WTC11 (cell line): Measurements from ENCODE around the gene CNTN5. TPM values are rescaled to one million over a fixed set of nuclear protein-coding genes. Genes with fewer than 3 reads are reported as not detected.

Source experiments
- ATAC-seq: fragments of 200-7000 bp; cut with Tn5 transposase; 2 replicates; pipeline ENCODE4 v1.10.0; 2021; ENCODE audit warnings: mild to moderate bottlenecking, moderate library complexity
- CTCF ChIA-PET: fragments of 300-600 bp; sonication (Branson Sonifier 250); formaldehyde crosslinking; loops from one replicate; lab custom pipeline; 2021; ENCODE audit warnings: antibody characterized with exemption; lab: Charles Lee
- POLR2A ChIA-PET: fragments of 350-600 bp; sonication (Branson Sonifier 250); formaldehyde crosslinking; loops from one replicate; lab custom pipeline; 2021; ENCODE audit warnings: antibody characterized with exemption; lab: Charles Lee
- DNase-seq: peaks from one replicate; pipeline ENCODE4 v3.0.0; 2021; ENCODE audit warnings: low spot score
- H3K27ac Mint-ChIP-seq: 2 replicates; pipeline ENCODE4 v1.8.0; 2021; ENCODE audit warnings: mixed read lengths
- H3K27me3 Mint-ChIP-seq: 2 replicates; pipeline ENCODE4 v1.8.0; 2021; ENCODE audit warnings: low read depth, mild to moderate bottlenecking, moderate library complexity, mixed read lengths
- H3K36me3 Mint-ChIP-seq: 2 replicates; pipeline ENCODE4 v1.8.0; 2021; ENCODE audit warnings: mixed read lengths
- H3K4me1 Mint-ChIP-seq: 2 replicates; pipeline ENCODE4 v1.8.0; 2022; ENCODE audit warnings: mixed read lengths
- H3K4me3 Mint-ChIP-seq: 2 replicates; pipeline ENCODE4 v1.8.0; 2021; ENCODE audit warnings: mild to moderate bottlenecking, moderate library complexity, mixed read lengths
- H3K9me3 Mint-ChIP-seq: 2 replicates; pipeline ENCODE4 v1.8.0; 2021; ENCODE audit warnings: mixed read lengths
- ARID4B ChIP-seq: sonication (generic); formaldehyde crosslinking; IDR thresholded peaks from 2 replicates; pipeline ENCODE4 v1.8.0; 2023; ENCODE audit warnings: missing genetic modification reagents, mild to moderate bottlenecking, borderline replicate concordance
- CBFB ChIP-seq: sonication (generic); formaldehyde crosslinking; IDR thresholded peaks from 2 replicates; pipeline ENCODE4 v1.8.1; 2022; ENCODE audit warnings: mild to moderate bottlenecking, low read depth, missing genetic modification reagents
- CREM ChIP-seq: sonication (generic); formaldehyde crosslinking; IDR thresholded peaks from 2 replicates; pipeline ENCODE4 v1.8.1; 2022; ENCODE audit warnings: mild to moderate bottlenecking, missing genetic modification reagents, moderate library complexity
- FOXP1 ChIP-seq: sonication (generic); formaldehyde crosslinking; IDR thresholded peaks from 2 replicates; pipeline ENCODE4 v1.8.0; 2022; ENCODE audit warnings: missing genetic modification reagents, mild to moderate bottlenecking, moderate library complexity, borderline replicate concordance
- GTF2I ChIP-seq: fragments of 250-450 bp; sonication (Bioruptor Pico); conservative IDR thresholded peaks from 2 replicates; pipeline ENCODE4 v1.4.0; 2021; ENCODE audit warnings: mild to moderate bottlenecking
- MXD4 ChIP-seq: fragments of 250-450 bp; sonication (Bioruptor Pico); IDR thresholded peaks from 2 replicates; pipeline ENCODE4 v1.8.0; 2021; ENCODE audit warnings: mild to moderate bottlenecking, moderate library complexity, borderline replicate concordance
- PRRX2 ChIP-seq: fragments of 250-450 bp; sonication (Bioruptor Pico); IDR thresholded peaks from 2 replicates; pipeline ENCODE4 v1.8.0; 2021; ENCODE audit warnings: mild to moderate bottlenecking
- RORB ChIP-seq: fragments of 250-450 bp; sonication (Bioruptor Pico); IDR thresholded peaks from 2 replicates; pipeline ENCODE4 v1.9.0; 2021; ENCODE audit warnings: mild to moderate bottlenecking
- SMAD3 ChIP-seq: sonication (generic); formaldehyde crosslinking; IDR thresholded peaks from 2 replicates; pipeline ENCODE4 v1.8.0; 2022; ENCODE audit warnings: missing genetic modification reagents, mild to moderate bottlenecking, borderline replicate concordance
- SMAD4 ChIP-seq: sonication (generic); formaldehyde crosslinking; IDR thresholded peaks from 2 replicates; pipeline ENCODE4 v1.8.0; 2022; ENCODE audit warnings: mild to moderate bottlenecking, missing genetic modification reagents
- USF2 ChIP-seq: sonication (generic); formaldehyde crosslinking; IDR thresholded peaks from 2 replicates; pipeline ENCODE4 v1.8.1; 2023; ENCODE audit warnings: mild to moderate bottlenecking, missing genetic modification reagents, moderate library complexity
- ZBTB43 ChIP-seq: sonication (generic); formaldehyde crosslinking; IDR thresholded peaks from 2 replicates; pipeline ENCODE4 v1.8.1; 2023; ENCODE audit warnings: mild to moderate bottlenecking, missing genetic modification reagents
- ZMAT4 ChIP-seq: fragments of 250-450 bp; sonication (Bioruptor Pico); IDR thresholded peaks from 2 replicates; pipeline ENCODE4 v1.9.0; 2021; ENCODE audit warnings: mild to moderate bottlenecking
- ZNF423 ChIP-seq: fragments of 250-450 bp; sonication (Bioruptor Pico); IDR thresholded peaks from 2 replicates; pipeline ENCODE4 v2.1.2; 2022; ENCODE audit warnings: mild to moderate bottlenecking, moderate library complexity
- total RNA-seq: library from RNA; stranded (reverse); gene quantifications from 3 replicates; pipeline ENCODE4 v1.2.3, GENCODE V29; 2021
- TF ChIP-seq, protein P1 (sequence below): sonication (generic); formaldehyde crosslinking; IDR thresholded peaks from 2 replicates; pipeline ENCODE4 v1.8.1; 2023; ENCODE audit warnings: mild to moderate bottlenecking, missing genetic modification reagents, borderline replicate concordance
- TF ChIP-seq, protein P2 (sequence below): fragments of 250-450 bp; sonication (Bioruptor Pico); IDR thresholded peaks from 2 replicates; pipeline ENCODE4 v2.1.2; 2022; ENCODE audit warnings: mild to moderate bottlenecking, moderate library complexity
- TF ChIP-seq, protein P3 (sequence below): fragments of 250-450 bp; sonication (Bioruptor Pico); IDR thresholded peaks from 2 replicates; pipeline ENCODE4 v1.8.0; 2021; ENCODE audit warnings: mild to moderate bottlenecking

Gene CNTN5
- total RNA-seq, 1 experiment from 2014 or later: 0.07 TPM

GRCh38 chr11:99066618-99067317 is 46.0 kb downstream of the CNTN5 start:
- no peak overlapping the region for H3K4me3 Mint-ChIP-seq
- POLR2A ChIA-PET: no interaction called here

GRCh38 chr11:99068832-99069231 is 48.1 kb downstream of the CNTN5 start:
- Mint-ChIP-seq H3K27ac (no peak overlapping the region), H3K27me3 (no peaks in the 10 kb centered on the region), H3K4me3 (no peak overlapping the region), H3K9me3 (0 out of 2 replicates have a peak, but pooled peaks cover 4% of the 10 kb centered on the region), H3K4me1 (peaks cover 36% of the 10 kb centered on the region), H3K36me3 (no peaks in the 10 kb centered on the region)
- no peak for TF ChIP-seq PRRX2 (CRISPR knock-in tag)
- TF ChIP-seq CBFB (CRISPR knock-in tag): no peak
- no peak for TF ChIP-seq SMAD4
- no peak for TF ChIP-seq MXD4 (CRISPR knock-in tag)
- no peak for TF ChIP-seq SMAD3 (CRISPR knock-in tag)
- no peak for TF ChIP-seq FOXP1 (CRISPR knock-in tag)
- no peak for TF ChIP-seq ZMAT4 (CRISPR knock-in tag)
- TF ChIP-seq CREM (CRISPR knock-in tag): no peak
- no peak for TF ChIP-seq GTF2I (CRISPR knock-in tag)
- TF ChIP-seq USF2 (CRISPR knock-in tag): no peak
- no peak for TF ChIP-seq RORB
- TF ChIP-seq ZBTB43 (CRISPR knock-in tag): no peak
- TF ChIP-seq ARID4B (CRISPR knock-in tag): no peak
- TF ChIP-seq, protein P1, sequence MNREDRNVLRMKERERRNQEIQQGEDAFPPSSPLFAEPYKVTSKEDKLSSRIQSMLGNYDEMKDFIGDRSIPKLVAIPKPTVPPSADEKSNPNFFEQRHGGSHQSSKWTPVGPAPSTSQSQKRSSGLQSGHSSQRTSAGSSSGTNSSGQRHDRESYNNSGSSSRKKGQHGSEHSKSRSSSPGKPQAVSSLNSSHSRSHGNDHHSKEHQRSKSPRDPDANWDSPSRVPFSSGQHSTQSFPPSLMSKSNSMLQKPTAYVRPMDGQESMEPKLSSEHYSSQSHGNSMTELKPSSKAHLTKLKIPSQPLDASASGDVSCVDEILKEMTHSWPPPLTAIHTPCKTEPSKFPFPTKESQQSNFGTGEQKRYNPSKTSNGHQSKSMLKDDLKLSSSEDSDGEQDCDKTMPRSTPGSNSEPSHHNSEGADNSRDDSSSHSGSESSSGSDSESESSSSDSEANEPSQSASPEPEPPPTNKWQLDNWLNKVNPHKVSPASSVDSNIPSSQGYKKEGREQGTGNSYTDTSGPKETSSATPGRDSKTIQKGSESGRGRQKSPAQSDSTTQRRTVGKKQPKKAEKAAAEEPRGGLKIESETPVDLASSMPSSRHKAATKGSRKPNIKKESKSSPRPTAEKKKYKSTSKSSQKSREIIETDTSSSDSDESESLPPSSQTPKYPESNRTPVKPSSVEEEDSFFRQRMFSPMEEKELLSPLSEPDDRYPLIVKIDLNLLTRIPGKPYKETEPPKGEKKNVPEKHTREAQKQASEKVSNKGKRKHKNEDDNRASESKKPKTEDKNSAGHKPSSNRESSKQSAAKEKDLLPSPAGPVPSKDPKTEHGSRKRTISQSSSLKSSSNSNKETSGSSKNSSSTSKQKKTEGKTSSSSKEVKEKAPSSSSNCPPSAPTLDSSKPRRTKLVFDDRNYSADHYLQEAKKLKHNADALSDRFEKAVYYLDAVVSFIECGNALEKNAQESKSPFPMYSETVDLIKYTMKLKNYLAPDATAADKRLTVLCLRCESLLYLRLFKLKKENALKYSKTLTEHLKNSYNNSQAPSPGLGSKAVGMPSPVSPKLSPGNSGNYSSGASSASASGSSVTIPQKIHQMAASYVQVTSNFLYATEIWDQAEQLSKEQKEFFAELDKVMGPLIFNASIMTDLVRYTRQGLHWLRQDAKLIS: no peak
- TF ChIP-seq, protein P2, sequence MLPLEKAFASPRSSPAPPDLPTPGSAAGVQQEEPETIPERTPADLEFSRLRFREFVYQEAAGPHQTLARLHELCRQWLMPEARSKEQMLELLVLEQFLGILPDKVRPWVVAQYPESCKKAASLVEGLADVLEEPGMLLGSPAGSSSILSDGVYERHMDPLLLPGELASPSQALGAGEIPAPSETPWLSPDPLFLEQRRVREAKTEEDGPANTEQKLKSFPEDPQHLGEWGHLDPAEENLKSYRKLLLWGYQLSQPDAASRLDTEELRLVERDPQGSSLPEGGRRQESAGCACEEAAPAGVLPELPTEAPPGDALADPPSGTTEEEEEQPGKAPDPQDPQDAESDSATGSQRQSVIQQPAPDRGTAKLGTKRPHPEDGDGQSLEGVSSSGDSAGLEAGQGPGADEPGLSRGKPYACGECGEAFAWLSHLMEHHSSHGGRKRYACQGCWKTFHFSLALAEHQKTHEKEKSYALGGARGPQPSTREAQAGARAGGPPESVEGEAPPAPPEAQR (CRISPR knock-in tag): no peak
- ChIA-PET POLR2A (no interaction called here), CTCF (no interaction called here)
- no peak for ATAC-seq
- DNase-seq: no peak

More at GRCh38 chr11:99066618-99067317, 46.0 kb downstream of the CNTN5 start:
- Mint-ChIP-seq H3K27ac (no peak overlapping the region), H3K27me3 (no peaks in the 10 kb centered on the region), H3K4me1 (peaks cover 36% of the 10 kb centered on the region), H3K36me3 (no peaks in the 10 kb centered on the region), H3K9me3 (no peaks in the 10 kb centered on the region)
- no peak for DNase-seq
- TF ChIP-seq ZNF423 (CRISPR knock-in tag): peak; percentile 92
- TF ChIP-seq, protein P3, sequence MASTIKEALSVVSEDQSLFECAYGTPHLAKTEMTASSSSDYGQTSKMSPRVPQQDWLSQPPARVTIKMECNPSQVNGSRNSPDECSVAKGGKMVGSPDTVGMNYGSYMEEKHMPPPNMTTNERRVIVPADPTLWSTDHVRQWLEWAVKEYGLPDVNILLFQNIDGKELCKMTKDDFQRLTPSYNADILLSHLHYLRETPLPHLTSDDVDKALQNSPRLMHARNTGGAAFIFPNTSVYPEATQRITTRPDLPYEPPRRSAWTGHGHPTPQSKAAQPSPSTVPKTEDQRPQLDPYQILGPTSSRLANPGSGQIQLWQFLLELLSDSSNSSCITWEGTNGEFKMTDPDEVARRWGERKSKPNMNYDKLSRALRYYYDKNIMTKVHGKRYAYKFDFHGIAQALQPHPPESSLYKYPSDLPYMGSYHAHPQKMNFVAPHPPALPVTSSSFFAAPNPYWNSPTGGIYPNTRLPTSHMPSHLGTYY (CRISPR knock-in tag): no peak
- CTCF ChIA-PET: no interaction called here
- peak; percentile 64 for ATAC-seq
